A673 (cell line): ENCODE data around the gene ASZ1. TPM values are rescaled to one million over a fixed set of nuclear protein-coding genes. Genes with fewer than 3 reads are reported as not detected.

Source experiments
- BruUV-seq: library from RNA; stranded (reverse); fragments of 400-500 nt; replicated peaks from 2 replicates; lab custom pipeline; 2021; lab: Mats Ljungman, UMichigan
- CTCF ChIA-PET: fragments of 300-600 bp; sonication (Branson Sonifier 250); formaldehyde crosslinking; loops from one replicate; lab custom pipeline; 2022; ENCODE audit warnings: antibody characterized with exemption; lab: Charles Lee
- POLR2A ChIA-PET: fragments of 300-600 bp; sonication (Branson Sonifier 250); formaldehyde crosslinking; loops from one replicate; lab custom pipeline; 2022; ENCODE audit warnings: antibody characterized with exemption; ENCODE audit not compliant: low non-redundant PET; lab: Charles Lee
- DNase-seq: peaks from one replicate; pipeline ENCODE4 v3.0.0-alpha.2; 2015; ENCODE audit warnings: low spot score
- H3K27ac ChIP-seq: fragments of 200-600 bp; sonication (generic); 2 replicates; pipeline ENCODE4 v1.5.1; 2016; ENCODE audit warnings: mixed run types, low read depth, mild to moderate bottlenecking, mixed read lengths, antibody characterized with exemption, low read length; ENCODE audit not compliant: poor library complexity, severe bottlenecking
- H3K27me3 ChIP-seq: fragments of 200-600 bp; sonication (generic); replicated peaks from 2 replicates; pipeline ENCODE4 v1.6.1; 2017; ENCODE audit warnings: mixed run types, low read depth, mild to moderate bottlenecking, mixed read lengths, antibody characterized with exemption, low read length; ENCODE audit not compliant: insufficient read depth, poor library complexity
- H3K36me3 ChIP-seq: fragments of 200-600 bp; sonication (generic); 2 replicates; pipeline ENCODE4 v1.6.1; 2016; ENCODE audit warnings: mixed run types, mild to moderate bottlenecking, mixed read lengths, antibody characterized with exemption, low read length; ENCODE audit not compliant: insufficient read depth, poor library complexity, severe bottlenecking
- H3K4me1 ChIP-seq: fragments of 200-600 bp; sonication (generic); 2 replicates; pipeline ENCODE4 v1.6.1; 2017; ENCODE audit warnings: mixed run types, mild to moderate bottlenecking, mixed read lengths, antibody characterized with exemption, low read length; ENCODE audit not compliant: insufficient read depth, poor library complexity, severe bottlenecking
- H3K4me3 ChIP-seq: fragments of 200-600 bp; sonication (generic); 2 replicates; pipeline ENCODE4 v1.5.1; 2016; ENCODE audit warnings: low read depth, mixed run types, mild to moderate bottlenecking, mixed read lengths, low read length; ENCODE audit not compliant: poor library complexity, severe bottlenecking
- H3K9me3 ChIP-seq: fragments of 200-600 bp; sonication (generic); 2 replicates; pipeline ENCODE4 v1.6.1; 2016; ENCODE audit warnings: mixed run types, low read depth, mild to moderate bottlenecking, mixed read lengths, antibody characterized with exemption, low read length; ENCODE audit not compliant: poor library complexity, severe bottlenecking
- CTCF ChIP-seq: fragments of 300-800, 200-600 bp; sonication (generic); conservative IDR thresholded peaks from 2 replicates; pipeline ENCODE4 v1.5.1; 2017; ENCODE audit warnings: low read depth, mild to moderate bottlenecking, antibody characterized with exemption, low read length, moderate library complexity, mixed read lengths
- EZH2 ChIP-seq: fragments of 200-600 bp; sonication (generic); IDR thresholded peaks from 2 replicates; pipeline ENCODE4 v1.6.1; 2017; ENCODE audit warnings: borderline replicate concordance, low read depth, mild to moderate bottlenecking, mixed read lengths, antibody characterized with exemption, low read length; ENCODE audit not compliant: poor library complexity, severe bottlenecking
- intact Hi-C: fragments of 100-400 bp; cut with micrococcal nuclease; formaldehyde crosslinking; loops from one replicate; pipeline ENCODE4 v1.10.0; 2022; ENCODE audit not compliant: unreplicated experiment
- total RNA-seq: library from RNA; stranded (reverse); gene quantifications from 2 replicates; pipeline ENCODE4 v1.2.3, GENCODE V29; 2021

ASZ1 gene
- total RNA-seq, 1 experiment from 2014 or later = not detected

- Histone ChIP-seq H3K27ac (no peak overlapping the region), H3K4me1 (no peaks in the 10 kb centered on the region), H3K9me3 (no peaks in the 10 kb centered on the region), H3K4me3 (no peak overlapping the region), H3K27me3 (no peaks in the 10 kb centered on the region), H3K36me3 (no peaks in the 10 kb centered on the region)
- CTCF ChIA-PET = no interaction called here
- intact Hi-C loops = no loop called here
- TF ChIP-seq EZH2 (no peak), CTCF (no peak)
- BruUV-seq = no TSS peak
- DNase-seq = no peak
- POLR2A ChIA-PET = interaction anchor here (0.6 kb wide), 1 partner anchor 1250 kb away, joined by 3 read pairs; no protein-coding TSS in a partner anchor
These were observed 33.5 kb downstream of the ASZ1 start for GRCh38 chr7:117393781-117394180.

DNA sequence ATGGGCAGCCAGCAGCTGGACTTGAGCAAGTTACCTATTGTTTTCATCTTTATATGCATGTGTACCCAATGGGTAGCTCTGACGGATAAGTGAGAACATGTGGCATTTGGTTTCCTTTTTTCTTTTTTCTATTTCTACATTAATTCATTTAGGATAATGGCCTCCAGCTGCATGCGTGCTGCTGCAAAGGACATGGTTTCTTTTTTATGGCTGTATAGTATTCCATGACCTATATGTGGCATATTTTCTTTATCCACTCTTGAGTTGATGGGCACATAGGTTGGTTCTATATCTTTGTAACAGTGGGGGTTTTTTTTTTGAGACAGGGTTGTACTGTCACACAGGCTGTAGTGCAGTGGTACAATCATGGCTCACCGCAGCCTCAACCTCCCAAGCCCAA is 37.4 kb downstream of the ASZ1 start:
- no peak overlapping the region for H3K4me3 ChIP-seq
- H3K36me3 ChIP-seq = no peaks in the 10 kb centered on the region
- ChIA-PET CTCF (no interaction called here), POLR2A (no interaction called here)
- no peaks in the 10 kb centered on the region for H3K4me1 ChIP-seq
- BruUV-seq = no TSS peak
- intact Hi-C loops = loop anchor here (5.0 kb wide), 1 partner anchor 178 kb away; no protein-coding TSS in a partner anchor
- TF ChIP-seq EZH2 (no peak), CTCF (no peak)
- no peaks in the 10 kb centered on the region for H3K27me3 ChIP-seq
- H3K27ac ChIP-seq = no peak overlapping the region
- no peaks in the 10 kb centered on the region for H3K9me3 ChIP-seq
- DNase-seq = no peak

GRCh38 chr7:117386110-117386706 is 41.1 kb downstream of the ASZ1 start:
- no peaks in the 10 kb centered on the region for H3K36me3 ChIP-seq
- H3K9me3 ChIP-seq = no peaks in the 10 kb centered on the region
- H3K27ac ChIP-seq = no peak overlapping the region
- TF ChIP-seq CTCF (no peak), EZH2 (no peak)
- H3K4me1 ChIP-seq = no peaks in the 10 kb centered on the region
- no TSS peak for BruUV-seq
- ChIA-PET CTCF (no interaction called here), POLR2A (no interaction called here)
- DNase-seq = no peak
- no peak overlapping the region for H3K4me3 ChIP-seq
- intact Hi-C loops = loop anchor here (5.0 kb wide), 1 partner anchor 174 kb away; no protein-coding TSS in a partner anchor
- no peaks in the 10 kb centered on the region for H3K27me3 ChIP-seq
